ENCODE data around the gene ANAPC16. TPM values are rescaled to one million over a fixed set of nuclear protein-coding genes. Genes with fewer than 3 reads are reported as not detected.

Gene ANAPC16
- total and polyA plus RNA-seq, 8 donors = 12.7 to 231 (median 103) TPM

GRCh38 chr10:72264536-72264935 lies 48.7 kb downstream of the ANAPC16 start:
- H3K27ac ChIP-seq = peak overlapping the region in 4 of 5 donors; percentile 66 to 95 (median 78)
- TF ChIP-seq POLR2A (IDR thresholded peaks at IDR 0.05) (no peak), EP300 (IDR thresholded peaks at IDR 0.05) (no peak), POLR2AphosphoS5 (IDR thresholded peaks at IDR 0.05) (no peak)
- TF ChIP-seq, protein P1, sequence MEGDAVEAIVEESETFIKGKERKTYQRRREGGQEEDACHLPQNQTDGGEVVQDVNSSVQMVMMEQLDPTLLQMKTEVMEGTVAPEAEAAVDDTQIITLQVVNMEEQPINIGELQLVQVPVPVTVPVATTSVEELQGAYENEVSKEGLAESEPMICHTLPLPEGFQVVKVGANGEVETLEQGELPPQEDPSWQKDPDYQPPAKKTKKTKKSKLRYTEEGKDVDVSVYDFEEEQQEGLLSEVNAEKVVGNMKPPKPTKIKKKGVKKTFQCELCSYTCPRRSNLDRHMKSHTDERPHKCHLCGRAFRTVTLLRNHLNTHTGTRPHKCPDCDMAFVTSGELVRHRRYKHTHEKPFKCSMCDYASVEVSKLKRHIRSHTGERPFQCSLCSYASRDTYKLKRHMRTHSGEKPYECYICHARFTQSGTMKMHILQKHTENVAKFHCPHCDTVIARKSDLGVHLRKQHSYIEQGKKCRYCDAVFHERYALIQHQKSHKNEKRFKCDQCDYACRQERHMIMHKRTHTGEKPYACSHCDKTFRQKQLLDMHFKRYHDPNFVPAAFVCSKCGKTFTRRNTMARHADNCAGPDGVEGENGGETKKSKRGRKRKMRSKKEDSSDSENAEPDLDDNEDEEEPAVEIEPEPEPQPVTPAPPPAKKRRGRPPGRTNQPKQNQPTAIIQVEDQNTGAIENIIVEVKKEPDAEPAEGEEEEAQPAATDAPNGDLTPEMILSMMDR (IDR thresholded peaks at IDR 0.05) = no peak
- 86 to 100% (median 97%) methylated on average over 1 of the region's 1 CpG for WGBS, 5 donors
- no peaks in the 10 kb centered on the region for H3K9me3 ChIP-seq
- no peak for DNase-seq
- peaks cover 41 to 48% (median 45%) of the 10 kb centered on the region in 4 donors for H3K4me1 ChIP-seq
- no peaks in the 10 kb centered on the region for H3K27me3 ChIP-seq
- no peak overlapping the region for H3K4me3 ChIP-seq
- no peaks in the 10 kb centered on the region for H3K36me3 ChIP-seq
- intact Hi-C loops (cut with DNase I; ENCODE audit: low total_unique reads) = no loop called here

- TF ChIP-seq EP300 (IDR thresholded peaks at IDR 0.05) (no peak), POLR2AphosphoS5 (IDR thresholded peaks at IDR 0.05) (no peak), POLR2A (IDR thresholded peaks at IDR 0.05) (no peak)
- TF ChIP-seq, protein P1 (IDR thresholded peaks at IDR 0.05) = no peak
- Histone ChIP-seq H3K27ac (no peak overlapping the region), H3K4me3 (no peak overlapping the region), H3K27me3 (no peaks in the 10 kb centered on the region), H3K36me3 (no peaks in the 10 kb centered on the region), H3K4me1 (peaks cover 31 to 38% (median 35%) of the 10 kb centered on the region in 4 donors), H3K9me3 (no peaks in the 10 kb centered on the region)
- WGBS, 5 donors = 83 to 93% (median 88%) methylated on average over 6 of the region's 6 CpGs
- intact Hi-C loops (cut with DNase I; ENCODE audit: low total_unique reads) = no loop called here
- no peak for DNase-seq
Observed at GRCh38 chr10:72265508-72265907, 49.7 kb downstream of the ANAPC16 start.

DNA sequence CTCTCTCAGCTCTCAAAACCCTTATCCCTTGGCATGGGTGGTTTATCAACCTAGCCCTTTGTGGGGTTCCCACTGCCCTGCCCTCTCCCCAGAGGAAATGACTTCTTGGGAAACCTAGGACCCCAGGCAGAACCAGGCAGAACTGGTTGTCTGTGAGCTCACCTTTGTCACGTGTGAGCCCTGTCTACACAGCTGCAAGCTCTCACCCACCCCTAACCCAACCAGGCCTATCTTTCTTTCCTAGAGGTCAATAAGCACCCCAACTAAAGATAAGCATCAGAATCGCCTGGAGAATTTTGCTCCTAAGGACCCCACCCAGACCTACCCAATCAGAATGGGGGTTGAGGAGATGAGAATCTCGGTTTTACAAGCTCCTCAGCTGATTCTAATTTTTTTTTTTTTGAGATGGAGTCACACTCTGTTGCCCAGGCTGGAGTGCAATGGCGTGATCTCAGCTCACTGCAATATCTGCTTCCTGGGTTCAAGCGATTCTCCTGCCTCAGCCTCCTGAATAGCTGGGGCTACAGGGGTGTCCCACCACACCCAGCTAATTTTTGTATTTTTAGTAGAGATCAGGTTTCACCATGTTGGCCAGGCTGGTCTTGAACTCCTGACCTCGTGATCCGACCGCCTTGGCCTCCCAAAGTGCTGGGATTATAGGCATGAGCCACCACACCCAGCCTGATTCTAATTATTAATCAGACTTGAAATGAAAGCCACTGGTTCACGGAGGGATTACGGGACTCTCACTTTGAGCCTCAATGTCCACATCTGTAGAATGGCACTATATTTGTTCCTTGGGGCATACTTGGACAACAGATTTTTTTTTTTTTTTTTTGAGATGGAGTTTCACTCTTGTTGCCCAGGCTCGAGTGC lies 50.4 kb downstream of the ANAPC16 start:
- Histone ChIP-seq H3K9me3 (no peaks in the 10 kb centered on the region), H3K27me3 (no peaks in the 10 kb centered on the region), H3K27ac (no peak overlapping the region), H3K4me3 (no peak overlapping the region), H3K36me3 (no peaks in the 10 kb centered on the region), H3K4me1 (peaks cover 24 to 31% (median 28%) of the 10 kb centered on the region in 4 donors)
- DNase-seq = peak in 1 of 2 donors; percentile 57
- WGBS, 5 donors = 82 to 92% (median 85%) methylated on average over 11 of the region's 11 CpGs
- no peak for TF ChIP-seq POLR2A (IDR thresholded peaks at IDR 0.05)
- TF ChIP-seq, protein P1 (IDR thresholded peaks at IDR 0.05) = no peak
- TF ChIP-seq EP300 (IDR thresholded peaks at IDR 0.05) = no peak
- TF ChIP-seq POLR2AphosphoS5 (IDR thresholded peaks at IDR 0.05) = no peak
- intact Hi-C loops (cut with DNase I; ENCODE audit: low total_unique reads) = no loop called here

DNA sequence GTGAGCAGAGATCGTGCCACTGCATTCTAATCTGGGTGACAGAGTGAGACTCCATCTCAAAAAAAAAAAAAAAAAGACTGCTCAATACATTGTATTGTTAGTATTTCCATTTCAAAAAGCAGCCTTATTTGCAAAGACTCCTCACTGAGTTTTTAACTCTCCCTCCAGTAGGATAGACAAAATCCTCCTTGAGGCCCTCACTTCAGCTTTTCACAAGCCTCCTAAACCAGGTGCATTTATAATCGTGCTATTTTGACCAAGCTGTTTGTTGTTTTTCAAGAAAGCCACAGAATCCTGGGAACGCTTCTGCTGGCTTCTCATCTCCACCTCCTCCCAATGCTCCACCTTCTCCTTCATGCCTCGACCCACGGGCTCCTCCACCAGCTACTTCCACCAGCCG lies 51.6 kb downstream of the ANAPC16 start:
- Histone ChIP-seq H3K27ac (no peak overlapping the region), H3K9me3 (no peaks in the 10 kb centered on the region), H3K27me3 (no peaks in the 10 kb centered on the region), H3K36me3 (no peaks in the 10 kb centered on the region), H3K4me3 (no peak overlapping the region), H3K4me1 (peaks cover 16 to 27% (median 21%) of the 10 kb centered on the region in 4 donors)
- no peak for TF ChIP-seq POLR2A (IDR thresholded peaks at IDR 0.05)
- TF ChIP-seq, protein P1 (IDR thresholded peaks at IDR 0.05) = no peak
- TF ChIP-seq POLR2AphosphoS5 (IDR thresholded peaks at IDR 0.05) = no peak
- no peak for TF ChIP-seq EP300 (IDR thresholded peaks at IDR 0.05)
- DNase-seq = no peak
- intact Hi-C loops (cut with DNase I; ENCODE audit: low total_unique reads) = no loop called here
- WGBS, 5 donors = 73 to 91% (median 83%) methylated on average over 6 of the region's 6 CpGs
